Lower lobe of right lung (tissue), 2 donors: ENCODE measurements around the gene IRF7. TPM values are rescaled to one million over a fixed set of nuclear protein-coding genes. Genes with fewer than 3 reads are reported as not detected.
A peak's percentile ranks its signal among the peaks of the same experiment; 100 is the strongest.
"Not testable (repeated sequence)": the region's sequence is repeated elsewhere in the genome, so short reads cannot be mapped to it uniquely, and the experiment has no call there.

ENCODE experiments used
- ATAC-seq, 2 donors: fragments of 200-7000 bp; cut with Tn5 transposase; one replicate each; pipeline ENCODE4 v1.9.1; 2020 to 2022; ENCODE audit warnings: mild to moderate bottlenecking in 2 of 2, moderate library complexity in 2 of 2
- DNase-seq: peaks from one replicate; pipeline ENCODE4 v3.0.0-alpha.2; 2020
- H3K27ac ChIP-seq: fragments of 200-600 bp; one replicate; pipeline ENCODE4 v1.8.0; 2022
- H3K27me3 ChIP-seq: fragments of 200-600 bp; one replicate; pipeline ENCODE4 v1.8.0; 2022; ENCODE audit warnings: low read depth
- H3K36me3 ChIP-seq: fragments of 200-600 bp; one replicate; pipeline ENCODE4 v1.8.0; 2022; ENCODE audit warnings: mild to moderate bottlenecking
- H3K4me1 ChIP-seq: fragments of 200-600 bp; one replicate; pipeline ENCODE4 v1.8.0; 2022
- H3K4me3 ChIP-seq: fragments of 200-600 bp; one replicate; pipeline ENCODE4 v1.8.0; 2022; ENCODE audit warnings: mild to moderate bottlenecking
- H3K9me3 ChIP-seq: fragments of 200-600 bp; one replicate; pipeline ENCODE4 v1.8.0; 2022
- CTCF ChIP-seq: fragments of 200-600 bp; IDR thresholded peaks from one replicate; pipeline ENCODE4 v1.8.0; 2022; ENCODE audit warnings: antibody characterized with exemption, mild to moderate bottlenecking
- intact Hi-C: fragments of 100-400 bp; cut with DNase I; formaldehyde crosslinking; loops from one replicate; pipeline ENCODE4 v1.11.0; 2022
- total RNA-seq: library from RNA; stranded (reverse); fragmentation: NEBNext Ultra II Directional; extraction: Animal tissue kit (Norgen Biotek cat#: 25700); gene quantifications from one replicate; pipeline ENCODE4 v1.2.1, GENCODE V29; 2021
- donor health status: DM: no; HTN: yes; CAD: no; lungs with severe emphysema.

The IRF7 gene
- total RNA-seq, 1 donor from 2014 or later = 84.8 TPM

GRCh38 chr11:653837-654236 is 38.1 kb upstream of the IRF7 start:
- intact Hi-C loops = no loop called here
- Histone ChIP-seq H3K27me3 (no peaks in the 10 kb centered on the region), H3K4me1 (no peaks in the 10 kb centered on the region), H3K36me3 (peaks cover 24% of the 10 kb centered on the region), H3K9me3 (no peaks in the 10 kb centered on the region), H3K27ac (no peak overlapping the region), H3K4me3 (no peak overlapping the region)
- TF ChIP-seq CTCF = no peak
- ATAC-seq (no peak), DNase-seq (no peak)

GRCh38 chr11:653136-653535 is 37.4 kb upstream of the IRF7 start:
- ATAC-seq, H3K9me3 ChIP-seq, H3K4me1 ChIP-seq, H3K27me3 ChIP-seq, H3K27ac ChIP-seq, H3K4me3 ChIP-seq, intact Hi-C loops: not testable (repeated sequence)
- peaks cover 17% of the 10 kb centered on the region for H3K36me3 ChIP-seq
- peak; percentile 66 for DNase-seq

- Histone ChIP-seq H3K4me3 (no peak overlapping the region), H3K9me3 (no peaks in the 10 kb centered on the region), H3K27ac (no peak overlapping the region), H3K27me3 (no peaks in the 10 kb centered on the region), H3K36me3 (peaks cover 22% of the 10 kb centered on the region), H3K4me1 (no peaks in the 10 kb centered on the region)
- DNase-seq = no peak
- intact Hi-C loops = no loop called here
- no peak for ATAC-seq
- TF ChIP-seq CTCF = no peak
Measured at GRCh38 chr11:650482-650881, 34.7 kb upstream of the IRF7 start.

- H3K4me1 ChIP-seq, H3K9me3 ChIP-seq, H3K27me3 ChIP-seq, intact Hi-C loops, DNase-seq, H3K27ac ChIP-seq, H3K4me3 ChIP-seq, ATAC-seq: not testable (repeated sequence)
- H3K36me3 ChIP-seq = peaks cover 31% of the 10 kb centered on the region
Measured at GRCh38 chr11:647672-648158, 32.0 kb upstream of the IRF7 start.

GRCh38 chr11:646214-646613 is 30.5 kb upstream of the IRF7 start:
- Histone ChIP-seq H3K27ac (no peak overlapping the region), H3K4me3 (no peak overlapping the region), H3K27me3 (no peaks in the 10 kb centered on the region), H3K9me3 (no peaks in the 10 kb centered on the region), H3K4me1 (no peaks in the 10 kb centered on the region), H3K36me3 (peaks cover 31% of the 10 kb centered on the region)
- DNase-seq (no peak), ATAC-seq (no peak)
- no peak for TF ChIP-seq CTCF
- intact Hi-C loops = no loop called here

- Histone ChIP-seq H3K27me3 (no peaks in the 10 kb centered on the region), H3K4me3 (no peak overlapping the region), H3K9me3 (no peaks in the 10 kb centered on the region), H3K4me1 (no peaks in the 10 kb centered on the region), H3K27ac (no peak overlapping the region), H3K36me3 (peaks cover 27% of the 10 kb centered on the region)
- no peak for ATAC-seq
- intact Hi-C loops = no loop called here
- DNase-seq = no peak
- TF ChIP-seq CTCF = no peak
Measured at GRCh38 chr11:645536-645935, 29.8 kb upstream of the IRF7 start.
